Neural cell (in vitro differentiated cells): Measurements from ENCODE around the gene CAMK1D. TPM values are rescaled to one million over a fixed set of nuclear protein-coding genes. Genes with fewer than 3 reads are reported as not detected.

Source experiments
- H2AFZ ChIP-seq: fragments of 200-600, 300-800 bp; sonication (generic), shearing (Covaris generic); 2 replicates; pipeline ENCODE4 v1.6.0; 2014; ENCODE audit warnings: low read depth, mild to moderate bottlenecking, antibody characterized with exemption, low read length, moderate library complexity
- H3F3A ChIP-seq: fragments of 200-600 bp; shearing (Covaris generic); 2 replicates; pipeline ENCODE4 v1.6.1; 2016; ENCODE audit warnings: mild to moderate bottlenecking, moderate library complexity, mixed read lengths, antibody characterized with exemption, low read length; ENCODE audit not compliant: insufficient read depth, poor library complexity, severe bottlenecking
- H3K27ac ChIP-seq: fragments of 200-600, 300-800 bp; sonication (generic), shearing (Covaris generic); 2 replicates; pipeline ENCODE4 v1.5.1; 2014; ENCODE audit warnings: mild to moderate bottlenecking, low read length, moderate library complexity
- H3K27me3 ChIP-seq: fragments of 300-800, 200-600 bp; sonication (generic), shearing (Covaris generic); 2 replicates; pipeline ENCODE4 v1.6.0; 2014; ENCODE audit warnings: mild to moderate bottlenecking, low read depth, low read length, moderate library complexity; ENCODE audit not compliant: insufficient read depth
- H3K36me3 ChIP-seq: fragments of 300-800, 200-600 bp; sonication (generic), shearing (Covaris generic); 2 replicates; pipeline ENCODE4 v1.5.1; 2014; ENCODE audit warnings: mild to moderate bottlenecking, antibody characterized with exemption, low read length, moderate library complexity; ENCODE audit not compliant: insufficient read depth
- H3K4me2 ChIP-seq: fragments of 300-800, 200-600 bp; sonication (generic), shearing (Covaris generic); 2 replicates; pipeline ENCODE4 v1.6.0; 2014; ENCODE audit warnings: mild to moderate bottlenecking, low read length
- H3K4me3 ChIP-seq: fragments of 300-800, 200-600 bp; sonication (generic), shearing (Covaris generic); 2 replicates; pipeline ENCODE4 v1.5.1; 2014; ENCODE audit warnings: mild to moderate bottlenecking, low read length, moderate library complexity
- H3K79me2 ChIP-seq: fragments of 200-600 bp; shearing (Covaris generic); replicated peaks from 2 replicates; pipeline ENCODE4 v1.6.0; 2014; ENCODE audit warnings: mild to moderate bottlenecking, low read length, moderate library complexity; ENCODE audit not compliant: insufficient read depth
- H3K9ac ChIP-seq: fragments of 300-800, 200-600 bp; sonication (generic), shearing (Covaris generic); 2 replicates; pipeline ENCODE4 v1.6.1; 2016; ENCODE audit warnings: mild to moderate bottlenecking, low read length, mixed read lengths
- H3K9me2 ChIP-seq: fragments of 200-600 bp; shearing (Covaris generic); 2 replicates; pipeline ENCODE4 v1.6.1; 2016; ENCODE audit warnings: mild to moderate bottlenecking, low read length, mixed read lengths; ENCODE audit not compliant: insufficient read depth
- H3K9me3 ChIP-seq: fragments of 200-600, 300-800 bp; sonication (generic), shearing (Covaris generic); 2 replicates; pipeline ENCODE4 v1.6.1; 2016; ENCODE audit warnings: mild to moderate bottlenecking, mixed run types, low read length, moderate library complexity, mixed read lengths
- H4K20me1 ChIP-seq: fragments of 200-600 bp; shearing (Covaris generic); 2 replicates; pipeline ENCODE4 v1.6.1; 2016; ENCODE audit warnings: mild to moderate bottlenecking, mixed run types; ENCODE audit not compliant: insufficient read depth
- EP300 ChIP-seq: fragments of 450-650 bp; conservative IDR thresholded peaks from 2 replicates; pipeline ENCODE4 v1.6.1; 2014; ENCODE audit warnings: antibody characterized with exemption, mild to moderate bottlenecking, moderate library complexity; ENCODE audit not compliant: poor library complexity, severe bottlenecking
- EZH2 ChIP-seq: fragments of 200-600, 300-800 bp; shearing (Covaris generic), sonication (generic); IDR thresholded peaks from 2 replicates; pipeline ENCODE4 v1.6.1; 2014; ENCODE audit warnings: antibody characterized with exemption, low read length, borderline replicate concordance, mild to moderate bottlenecking; ENCODE audit not compliant: insufficient read depth, poor library complexity, severe bottlenecking
- MXI1 ChIP-seq: fragments of 450-650 bp; conservative IDR thresholded peaks from 2 replicates; pipeline ENCODE4 v1.6.1; 2014; ENCODE audit warnings: antibody characterized with exemption, mild to moderate bottlenecking; ENCODE audit not compliant: poor library complexity, severe bottlenecking
- POLR2AphosphoS5 ChIP-seq: IDR thresholded peaks from 2 replicates; pipeline ENCODE4 v1.6.1; 2012
- RAD21 ChIP-seq: fragments of 450-650 bp; conservative IDR thresholded peaks from 2 replicates; pipeline ENCODE4 v1.6.1; 2014; ENCODE audit warnings: antibody characterized with exemption, mild to moderate bottlenecking, moderate library complexity
- SMC3 ChIP-seq: fragments of 450-650 bp; conservative IDR thresholded peaks from 2 replicates; pipeline ENCODE4 v1.6.1; 2014; ENCODE audit warnings: antibody characterized with exemption, mild to moderate bottlenecking, moderate library complexity; ENCODE audit not compliant: poor library complexity
- TAF1 ChIP-seq: IDR thresholded peaks from 2 replicates; pipeline ENCODE4 v1.6.1; 2012; ENCODE audit warnings: low read depth
- polyA plus RNA-seq: library from polyadenylated mRNA; depleted of rRNA; stranded (reverse); fragments of >200 nt; gene quantifications from 2 replicates; pipeline ENCODE4 v1.2.3, GENCODE V29; 2014
- TF ChIP-seq, protein P1 (sequence below): fragments of 450-650 bp; IDR thresholded peaks from 2 replicates; pipeline ENCODE4 v1.5.1; 2014; ENCODE audit warnings: antibody characterized with exemption, mild to moderate bottlenecking, moderate library complexity; ENCODE audit not compliant: poor library complexity, severe bottlenecking
- TF ChIP-seq, protein P2 (sequence below): IDR thresholded peaks from 2 replicates; pipeline ENCODE4 v1.6.1; 2012; ENCODE audit warnings: borderline replicate concordance

CAMK1D gene
- polyA plus RNA-seq, 1 donor from 2014 or later: 13.8 TPM

DNA sequence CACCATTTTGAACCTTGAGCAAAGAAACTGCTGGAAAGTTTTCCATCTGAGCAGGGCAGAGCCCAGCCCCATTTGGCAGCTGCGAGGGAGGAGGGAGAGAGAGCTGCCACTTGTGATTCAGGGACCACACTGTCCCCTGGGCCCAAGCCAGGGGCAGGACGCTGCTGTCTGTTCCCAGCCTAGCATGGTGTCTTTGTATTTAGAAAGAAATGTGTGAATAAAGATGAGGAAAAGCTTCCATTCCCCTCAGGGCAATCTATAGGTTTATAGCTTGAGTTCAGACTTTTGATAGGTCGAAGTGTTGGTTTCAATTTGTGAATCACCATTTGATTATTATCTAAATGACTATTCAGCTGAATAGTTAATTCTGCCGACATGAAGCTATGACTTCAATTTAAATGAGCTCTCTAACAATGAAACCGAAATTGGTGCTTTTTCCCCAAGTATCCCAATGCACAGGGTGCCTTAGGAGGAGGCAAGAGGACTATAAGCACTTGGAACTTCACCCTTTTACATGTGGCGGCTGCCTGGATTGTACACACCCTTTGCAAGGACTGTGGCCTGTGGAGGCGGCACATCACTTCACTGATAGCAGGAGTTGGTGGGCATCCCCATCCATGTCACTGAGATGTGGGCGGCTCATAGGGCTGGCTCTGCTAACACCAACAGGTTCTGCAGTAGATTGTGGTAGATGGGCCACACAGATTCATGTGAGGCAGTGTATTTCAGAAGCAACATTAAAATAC is 428.7 kb downstream of the CAMK1D start:
- Histone ChIP-seq H4K20me1 (no peaks in the 10 kb centered on the region), H3K9ac (no peak overlapping the region), H3K9me2 (no peaks in the 10 kb centered on the region), H3F3A (no peaks in the 10 kb centered on the region), H3K4me2 (no peak overlapping the region), H3K79me2 (no peaks in the 10 kb centered on the region), H2AFZ (no peak overlapping the region), H3K4me3 (no peak overlapping the region), H3K27ac (no peak overlapping the region), H3K9me3 (no peaks in the 10 kb centered on the region), H3K27me3 (no peaks in the 10 kb centered on the region), H3K36me3 (no peaks in the 10 kb centered on the region)
- TF ChIP-seq TAF1 (no peak), POLR2AphosphoS5 (no peak), SMC3 (no peak), EP300 (no peak)

DNA sequence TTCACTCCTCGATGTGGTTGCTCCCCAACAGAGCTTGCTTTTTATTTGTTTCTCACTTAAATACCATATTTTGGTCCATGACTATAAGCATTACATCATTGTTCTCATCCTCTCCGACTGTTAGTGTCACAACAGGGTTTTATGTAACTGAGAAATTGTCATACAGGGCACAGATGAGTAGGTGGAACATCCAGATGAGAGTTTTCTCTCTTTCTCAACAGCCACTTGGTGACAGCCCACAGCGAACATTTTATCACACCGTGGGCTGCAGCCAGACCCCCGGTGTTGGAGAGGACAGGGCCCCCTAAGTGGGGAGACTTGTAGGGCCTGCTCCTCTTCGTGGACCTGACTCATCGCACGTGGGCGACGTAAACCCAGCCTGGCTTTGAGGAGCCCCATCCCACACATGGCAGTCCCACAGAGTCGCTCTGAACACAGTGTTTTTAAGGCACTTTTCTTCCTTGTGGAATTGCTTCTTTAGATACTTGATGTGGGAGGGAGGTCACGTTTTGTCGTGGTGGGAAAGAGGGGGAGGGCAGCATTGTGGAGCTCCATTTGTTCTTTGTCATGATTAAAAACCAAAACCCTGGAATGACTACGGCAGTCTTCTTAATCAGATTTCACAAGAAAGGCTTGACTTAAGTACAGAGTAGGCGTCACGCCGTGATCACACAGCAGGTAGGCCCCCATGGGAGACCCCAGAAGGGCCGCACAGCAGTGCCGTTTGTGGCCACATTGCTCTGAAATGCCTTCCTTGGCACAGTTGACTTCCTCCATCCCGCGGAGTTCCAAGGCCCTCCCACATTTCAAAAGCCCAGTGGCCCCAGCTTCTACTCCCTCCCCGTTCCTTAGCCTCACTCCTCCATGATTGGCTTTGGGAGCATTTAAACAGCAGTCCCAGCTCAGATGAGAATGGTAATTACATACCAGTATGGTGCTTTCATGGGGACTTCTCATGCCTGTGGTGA is 431.6 kb downstream of the CAMK1D start:
- H3K9me3 ChIP-seq: no peaks in the 10 kb centered on the region
- no peak overlapping the region for H3K27ac ChIP-seq
- H3K79me2 ChIP-seq: no peaks in the 10 kb centered on the region
- no peaks in the 10 kb centered on the region for H3K36me3 ChIP-seq
- no peaks in the 10 kb centered on the region for H3F3A ChIP-seq
- H3K4me2 ChIP-seq: no peak overlapping the region
- TF ChIP-seq EP300: no peak
- no peak for TF ChIP-seq SMC3
- H3K4me3 ChIP-seq: no peak overlapping the region
- H3K9ac ChIP-seq: no peak overlapping the region
- H3K27me3 ChIP-seq: no peaks in the 10 kb centered on the region
- H4K20me1 ChIP-seq: no peaks in the 10 kb centered on the region
- H3K9me2 ChIP-seq: no peaks in the 10 kb centered on the region
- no peak overlapping the region for H2AFZ ChIP-seq

DNA sequence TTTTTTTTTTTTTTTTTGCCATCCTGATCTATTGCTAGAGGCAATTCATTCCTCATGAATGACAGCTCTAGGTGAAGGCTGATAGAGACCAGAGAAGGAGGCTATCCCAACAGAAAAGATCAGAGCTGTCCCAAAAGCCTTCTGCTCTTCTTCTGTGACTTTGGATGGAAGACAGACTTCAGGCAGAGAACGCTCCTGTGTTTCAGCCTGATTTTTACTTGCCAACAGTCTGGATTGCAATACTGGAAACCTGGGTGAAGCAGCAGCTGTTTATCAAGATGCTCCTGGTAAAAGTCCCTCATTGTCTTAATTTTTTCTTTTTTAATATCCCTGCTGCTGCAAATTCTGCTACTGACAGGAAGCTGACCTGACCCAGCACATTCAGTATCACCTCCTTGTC is 432.6 kb downstream of the CAMK1D start:
- Histone ChIP-seq H2AFZ (no peak overlapping the region), H3K4me2 (no peak overlapping the region), H3K9ac (no peak overlapping the region), H3K79me2 (no peaks in the 10 kb centered on the region), H4K20me1 (no peaks in the 10 kb centered on the region), H3K9me3 (no peaks in the 10 kb centered on the region), H3K9me2 (no peaks in the 10 kb centered on the region), H3K36me3 (no peaks in the 10 kb centered on the region), H3K27ac (no peak overlapping the region), H3K4me3 (no peak overlapping the region), H3K27me3 (no peaks in the 10 kb centered on the region), H3F3A (no peaks in the 10 kb centered on the region)
- TF ChIP-seq, protein P1, sequence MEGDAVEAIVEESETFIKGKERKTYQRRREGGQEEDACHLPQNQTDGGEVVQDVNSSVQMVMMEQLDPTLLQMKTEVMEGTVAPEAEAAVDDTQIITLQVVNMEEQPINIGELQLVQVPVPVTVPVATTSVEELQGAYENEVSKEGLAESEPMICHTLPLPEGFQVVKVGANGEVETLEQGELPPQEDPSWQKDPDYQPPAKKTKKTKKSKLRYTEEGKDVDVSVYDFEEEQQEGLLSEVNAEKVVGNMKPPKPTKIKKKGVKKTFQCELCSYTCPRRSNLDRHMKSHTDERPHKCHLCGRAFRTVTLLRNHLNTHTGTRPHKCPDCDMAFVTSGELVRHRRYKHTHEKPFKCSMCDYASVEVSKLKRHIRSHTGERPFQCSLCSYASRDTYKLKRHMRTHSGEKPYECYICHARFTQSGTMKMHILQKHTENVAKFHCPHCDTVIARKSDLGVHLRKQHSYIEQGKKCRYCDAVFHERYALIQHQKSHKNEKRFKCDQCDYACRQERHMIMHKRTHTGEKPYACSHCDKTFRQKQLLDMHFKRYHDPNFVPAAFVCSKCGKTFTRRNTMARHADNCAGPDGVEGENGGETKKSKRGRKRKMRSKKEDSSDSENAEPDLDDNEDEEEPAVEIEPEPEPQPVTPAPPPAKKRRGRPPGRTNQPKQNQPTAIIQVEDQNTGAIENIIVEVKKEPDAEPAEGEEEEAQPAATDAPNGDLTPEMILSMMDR: no peak
- TF ChIP-seq EZH2 (no peak), EP300 (no peak), POLR2AphosphoS5 (no peak), RAD21 (no peak), TAF1 (no peak), SMC3 (no peak), MXI1 (no peak)
- TF ChIP-seq, protein P2, sequence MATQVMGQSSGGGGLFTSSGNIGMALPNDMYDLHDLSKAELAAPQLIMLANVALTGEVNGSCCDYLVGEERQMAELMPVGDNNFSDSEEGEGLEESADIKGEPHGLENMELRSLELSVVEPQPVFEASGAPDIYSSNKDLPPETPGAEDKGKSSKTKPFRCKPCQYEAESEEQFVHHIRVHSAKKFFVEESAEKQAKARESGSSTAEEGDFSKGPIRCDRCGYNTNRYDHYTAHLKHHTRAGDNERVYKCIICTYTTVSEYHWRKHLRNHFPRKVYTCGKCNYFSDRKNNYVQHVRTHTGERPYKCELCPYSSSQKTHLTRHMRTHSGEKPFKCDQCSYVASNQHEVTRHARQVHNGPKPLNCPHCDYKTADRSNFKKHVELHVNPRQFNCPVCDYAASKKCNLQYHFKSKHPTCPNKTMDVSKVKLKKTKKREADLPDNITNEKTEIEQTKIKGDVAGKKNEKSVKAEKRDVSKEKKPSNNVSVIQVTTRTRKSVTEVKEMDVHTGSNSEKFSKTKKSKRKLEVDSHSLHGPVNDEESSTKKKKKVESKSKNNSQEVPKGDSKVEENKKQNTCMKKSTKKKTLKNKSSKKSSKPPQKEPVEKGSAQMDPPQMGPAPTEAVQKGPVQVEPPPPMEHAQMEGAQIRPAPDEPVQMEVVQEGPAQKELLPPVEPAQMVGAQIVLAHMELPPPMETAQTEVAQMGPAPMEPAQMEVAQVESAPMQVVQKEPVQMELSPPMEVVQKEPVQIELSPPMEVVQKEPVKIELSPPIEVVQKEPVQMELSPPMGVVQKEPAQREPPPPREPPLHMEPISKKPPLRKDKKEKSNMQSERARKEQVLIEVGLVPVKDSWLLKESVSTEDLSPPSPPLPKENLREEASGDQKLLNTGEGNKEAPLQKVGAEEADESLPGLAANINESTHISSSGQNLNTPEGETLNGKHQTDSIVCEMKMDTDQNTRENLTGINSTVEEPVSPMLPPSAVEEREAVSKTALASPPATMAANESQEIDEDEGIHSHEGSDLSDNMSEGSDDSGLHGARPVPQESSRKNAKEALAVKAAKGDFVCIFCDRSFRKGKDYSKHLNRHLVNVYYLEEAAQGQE: no peak
